GM12875 (cell line): ENCODE data around the gene ARMC2.

Experiments
- H3K4me3 ChIP-seq: one replicate; pipeline ENCODE4 v1.5.1; 2011; ENCODE audit warnings: low read depth, low read length, control low read depth
- TF ChIP-seq, protein P1 (sequence below): IDR thresholded peaks from 2 replicates; pipeline ENCODE4 v1.5.1; 2011; ENCODE audit warnings: low read depth, mild to moderate bottlenecking, control low read depth, inconsistent platforms, low read length, moderate library complexity, borderline replicate concordance; ENCODE audit not compliant: insufficient read depth

ARMC2 gene

GRCh38 chr6:108952776-108953486, 104.7 kb downstream of the ARMC2 start:
- no peak overlapping the region for H3K4me3 ChIP-seq
- TF ChIP-seq, protein P1, sequence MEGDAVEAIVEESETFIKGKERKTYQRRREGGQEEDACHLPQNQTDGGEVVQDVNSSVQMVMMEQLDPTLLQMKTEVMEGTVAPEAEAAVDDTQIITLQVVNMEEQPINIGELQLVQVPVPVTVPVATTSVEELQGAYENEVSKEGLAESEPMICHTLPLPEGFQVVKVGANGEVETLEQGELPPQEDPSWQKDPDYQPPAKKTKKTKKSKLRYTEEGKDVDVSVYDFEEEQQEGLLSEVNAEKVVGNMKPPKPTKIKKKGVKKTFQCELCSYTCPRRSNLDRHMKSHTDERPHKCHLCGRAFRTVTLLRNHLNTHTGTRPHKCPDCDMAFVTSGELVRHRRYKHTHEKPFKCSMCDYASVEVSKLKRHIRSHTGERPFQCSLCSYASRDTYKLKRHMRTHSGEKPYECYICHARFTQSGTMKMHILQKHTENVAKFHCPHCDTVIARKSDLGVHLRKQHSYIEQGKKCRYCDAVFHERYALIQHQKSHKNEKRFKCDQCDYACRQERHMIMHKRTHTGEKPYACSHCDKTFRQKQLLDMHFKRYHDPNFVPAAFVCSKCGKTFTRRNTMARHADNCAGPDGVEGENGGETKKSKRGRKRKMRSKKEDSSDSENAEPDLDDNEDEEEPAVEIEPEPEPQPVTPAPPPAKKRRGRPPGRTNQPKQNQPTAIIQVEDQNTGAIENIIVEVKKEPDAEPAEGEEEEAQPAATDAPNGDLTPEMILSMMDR: no peak

DNA sequence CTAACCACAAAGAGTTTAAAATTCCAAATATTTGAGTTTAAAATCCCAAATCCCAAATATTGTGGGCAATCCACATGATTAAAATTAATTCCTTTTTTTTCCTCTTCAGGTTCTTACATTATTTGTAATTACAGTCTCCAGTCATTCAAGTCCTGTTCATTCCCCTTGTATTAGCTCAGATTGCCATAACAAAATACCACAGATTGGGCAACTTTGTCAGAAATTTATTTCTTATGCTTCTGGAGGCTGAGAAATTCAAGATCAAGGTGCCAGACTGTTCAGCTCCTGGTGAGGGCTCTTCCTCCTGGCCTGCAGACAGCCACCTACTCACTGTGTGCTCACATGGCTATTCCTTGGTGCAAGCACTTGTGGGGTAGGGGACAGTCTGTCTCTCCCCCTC, 105.5 kb downstream of the ARMC2 start:
- H3K4me3 ChIP-seq: no peak overlapping the region
- TF ChIP-seq, protein P1: no peak

GRCh38 chr6:108955329-108955949, 107.2 kb downstream of the ARMC2 start:
- H3K4me3 ChIP-seq: no peak overlapping the region

GRCh38 chr6:108957221-108957620, 109.0 kb downstream of the ARMC2 start:
- no peak overlapping the region for H3K4me3 ChIP-seq
- TF ChIP-seq, protein P1: no peak

More at GRCh38 chr6:108955329-108955949, 107.2 kb downstream of the ARMC2 start:
- TF ChIP-seq, protein P1: no peak

GRCh38 chr6:108958900-108959770, 110.9 kb downstream of the ARMC2 start:
- TF ChIP-seq, protein P1: no peak
- no peak overlapping the region for H3K4me3 ChIP-seq

DNA sequence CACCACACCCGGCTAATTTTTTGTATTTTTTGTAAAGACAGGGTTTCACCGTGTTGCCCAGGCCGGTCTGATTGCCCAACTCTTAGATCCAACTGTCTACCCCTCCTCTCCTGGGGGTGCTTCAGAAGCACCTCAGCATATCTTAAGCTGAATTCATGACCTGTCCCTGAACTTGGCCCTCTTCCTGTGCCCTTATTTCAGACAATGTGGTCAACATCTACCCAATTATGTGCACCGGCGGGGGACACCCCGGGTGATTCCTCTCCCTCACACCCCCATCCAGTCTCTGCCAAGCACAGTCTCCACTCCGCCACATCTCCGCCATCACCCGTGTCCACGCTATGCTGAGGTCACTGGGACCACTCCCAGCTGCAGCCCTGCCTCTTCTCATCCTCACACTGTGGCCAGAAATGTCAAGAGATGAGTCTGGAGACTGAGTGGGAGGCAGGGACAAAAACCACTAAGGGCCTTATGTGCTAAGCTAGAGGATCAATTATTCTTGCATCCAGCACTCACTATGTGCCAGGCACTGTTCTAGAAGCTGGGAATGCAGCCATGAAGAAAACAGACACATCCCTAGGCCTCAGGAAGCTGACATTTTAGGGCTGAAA, 111.9 kb downstream of the ARMC2 start:
- TF ChIP-seq, protein P1: no peak

More for the DNA sequence above, 111.9 kb downstream of the ARMC2 start:
- no peak overlapping the region for H3K4me3 ChIP-seq
